ENCODE results near the gene DLL3. TPM values are rescaled to one million over a fixed set of nuclear protein-coding genes. Genes with fewer than 3 reads are reported as not detected.

Gene DLL3
- total RNA-seq, 4 donors from 2014 or later = not detected

GRCh38 chr19:39544226-39544903, 45.6 kb downstream of the DLL3 start:
- Histone ChIP-seq H3K9me3 (no peaks in the 10 kb centered on the region), H3K27me3 (peaks cover 6% of the 10 kb centered on the region), H3K27ac (no peak overlapping the region), H3K4me3 (no peak overlapping the region), H3K36me3 (no peaks in the 10 kb centered on the region), H3K4me1 (peaks cover 0 to 6% (median 3%) of the 10 kb centered on the region in 4 donors)
- intact Hi-C loops (cut with DNase I; ENCODE audit: low total_unique reads) = no loop called here
- TF ChIP-seq POLR2A (IDR thresholded peaks at IDR 0.05) = no peak
- TF ChIP-seq CTCF (IDR thresholded peaks at IDR 0.05) = no peak
- TF ChIP-seq EP300 (IDR thresholded peaks at IDR 0.05; ENCODE audit: low read depth) = no peak
- no peak for TF ChIP-seq POLR2AphosphoS5 (IDR thresholded peaks at IDR 0.05)
- in situ Hi-C loops (cut with MboI; ENCODE audit: low pct_ligation_motif_present in 1 of 4, low pct_unique_long_range_greater_than_20kb in 1 of 4, low sequenced_read_pairs in 3 of 4) = loop anchor here (25.0 kb wide), 3 partner anchors 107 to 432 kb away; partner anchors contain the start of genes GMFG (in 2 of the 4), SAMD4B (in 2 of the 4), RPS16 (in 1 of the 4) and SUPT5H (in 1 of the 4)
- no peak for DNase-seq
- WGBS, 2 donors (ENCODE audit: low coverage in 1 of 2) = 83 to 89% methylated on average over 5 to 7 of the region's 7 CpGs

GRCh38 chr19:39544911-39545310, 46.2 kb downstream of the DLL3 start:
- WGBS, 2 donors (ENCODE audit: low coverage in 1 of 2) = 35% methylated on average over 1 of the region's 1 CpG; no CpG with 5 or more reads in 1 of the 2 donors
- no peak for DNase-seq
- Histone ChIP-seq H3K4me1 (peaks cover 0 to 6% (median 2%) of the 10 kb centered on the region in 4 donors), H3K36me3 (no peaks in the 10 kb centered on the region), H3K27ac (no peak overlapping the region), H3K4me3 (no peak overlapping the region), H3K9me3 (no peaks in the 10 kb centered on the region), H3K27me3 (peaks cover 6% of the 10 kb centered on the region)
- intact Hi-C loops (cut with DNase I; ENCODE audit: low total_unique reads) = no loop called here
- TF ChIP-seq CTCF (IDR thresholded peaks at IDR 0.05) (no peak), POLR2A (IDR thresholded peaks at IDR 0.05) (no peak), POLR2AphosphoS5 (IDR thresholded peaks at IDR 0.05) (no peak)
- in situ Hi-C loops (cut with MboI; ENCODE audit: low pct_ligation_motif_present in 1 of 4, low pct_unique_long_range_greater_than_20kb in 1 of 4, low sequenced_read_pairs in 3 of 4) = loop anchor here (25.0 kb wide), 3 partner anchors 108 to 433 kb away; partner anchors contain the start of genes GMFG (in 2 of the 4), SAMD4B (in 2 of the 4), RPS16 (in 1 of the 4) and SUPT5H (in 1 of the 4)

- 34 to 43% methylated on average over 4 to 8 of the region's 8 CpGs for WGBS, 2 donors (ENCODE audit: low coverage in 1 of 2)
- H3K36me3 ChIP-seq = no peaks in the 10 kb centered on the region
- H3K9me3 ChIP-seq = no peaks in the 10 kb centered on the region
- in situ Hi-C loops (cut with MboI; ENCODE audit: low pct_ligation_motif_present in 1 of 4, low pct_unique_long_range_greater_than_20kb in 1 of 4, low sequenced_read_pairs in 3 of 4) (loop anchor here (25.0 kb wide), 3 partner anchors 109 to 434 kb away; partner anchors contain the start of genes GMFG (in 2 of the 4), SAMD4B (in 2 of the 4), RPS16 (in 1 of the 4) and SUPT5H (in 1 of the 4)), intact Hi-C loops (cut with DNase I; ENCODE audit: low total_unique reads) (no loop called here)
- no peak overlapping the region for H3K27ac ChIP-seq
- H3K4me3 ChIP-seq = no peak overlapping the region
- H3K4me1 ChIP-seq = no peaks in the 10 kb centered on the region
- TF ChIP-seq EP300 (IDR thresholded peaks at IDR 0.05; ENCODE audit: low read depth) (no peak), POLR2AphosphoS5 (IDR thresholded peaks at IDR 0.05) (no peak), CTCF (IDR thresholded peaks at IDR 0.05) (no peak), POLR2A (IDR thresholded peaks at IDR 0.05) (no peak)
- DNase-seq = no peak
- peaks cover 6% of the 10 kb centered on the region for H3K27me3 ChIP-seq
Measured at GRCh38 chr19:39546599-39546998, 47.9 kb downstream of the DLL3 start.

- H3K27ac ChIP-seq = no peak overlapping the region
- TF ChIP-seq POLR2A (IDR thresholded peaks at IDR 0.05) = no peak
- TF ChIP-seq CTCF (IDR thresholded peaks at IDR 0.05) = no peak
- no peak for TF ChIP-seq POLR2AphosphoS5 (IDR thresholded peaks at IDR 0.05)
- TF ChIP-seq EP300 (IDR thresholded peaks at IDR 0.05; ENCODE audit: low read depth) = no peak
- H3K27me3 ChIP-seq = peaks cover 6% of the 10 kb centered on the region
- H3K4me3 ChIP-seq = no peak overlapping the region
- no peak for DNase-seq
- H3K9me3 ChIP-seq = no peaks in the 10 kb centered on the region
- 74 to 77% methylated on average over 4 to 5 of the region's 5 CpGs for WGBS, 2 donors (ENCODE audit: low coverage in 1 of 2)
- H3K36me3 ChIP-seq = no peaks in the 10 kb centered on the region
- no peaks in the 10 kb centered on the region for H3K4me1 ChIP-seq
- in situ Hi-C loops (cut with MboI; ENCODE audit: low pct_ligation_motif_present in 1 of 4, low pct_unique_long_range_greater_than_20kb in 1 of 4, low sequenced_read_pairs in 3 of 4) = loop anchor here (10.0 kb wide), 2 partner anchors 115 to 125 kb away; no protein-coding TSS in a partner anchor
- intact Hi-C loops (cut with DNase I; ENCODE audit: low total_unique reads) = loop anchor here (5.0 kb wide), 1 partner anchor 122 kb away; no protein-coding TSS in a partner anchor
Measured at GRCh38 chr19:39550197-39550596, 51.5 kb downstream of the DLL3 start.
